GM19351 (cell line): ENCODE measurements around the gene RPA3.

Experiments
- ATAC-seq: cut with Tn5 transposase; IDR thresholded peaks from one replicate; pipeline ENCODE4 v1.9.1; 2021; ENCODE audit warnings: mild to moderate bottlenecking, moderate library complexity; ENCODE audit not compliant: unreplicated experiment

Gene RPA3

DNA sequence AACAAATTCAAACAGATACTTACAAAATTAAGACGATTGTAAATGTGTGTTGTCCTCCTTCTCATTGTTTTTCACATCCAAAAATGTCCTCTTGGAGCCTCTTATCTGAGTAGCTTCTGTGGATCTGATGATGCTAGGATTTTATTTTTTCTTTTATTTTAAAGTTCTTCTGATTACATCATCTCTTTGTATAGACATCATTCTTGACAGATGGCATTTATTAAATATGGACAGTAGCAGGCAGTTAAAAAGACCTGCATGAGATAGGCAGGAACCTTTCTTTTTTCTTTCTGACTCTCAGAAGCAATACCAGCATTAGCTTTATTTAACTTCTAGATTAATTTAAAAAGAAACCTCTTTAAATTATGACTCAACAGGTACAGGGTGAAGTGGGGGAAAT, at the start of gene RPA3:
Gene RPA3 (minus strand): TSS at position 116 of the 400 bp plus-strand sequence. CDS start 78,189 bp downstream, outside the sequence.
- no peak for ATAC-seq

DNA sequence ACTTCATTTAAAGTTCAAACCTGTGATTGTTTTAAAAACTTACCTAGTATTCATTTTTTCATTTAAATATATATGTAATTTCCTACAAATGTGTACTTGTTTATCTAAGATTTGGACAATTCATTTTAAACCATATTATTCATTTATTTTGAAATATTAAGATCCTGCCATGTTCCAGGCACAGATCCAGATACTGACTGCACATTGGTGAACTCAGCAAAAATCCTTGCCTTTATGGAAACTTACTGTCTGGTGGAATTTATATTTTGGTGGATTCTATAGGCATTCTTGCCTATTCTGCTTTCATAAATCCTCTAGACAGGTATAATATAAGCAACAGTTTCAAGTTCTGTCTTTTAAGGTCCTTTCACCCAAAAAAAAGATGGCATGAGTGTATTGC, 48.3 kb upstream of the RPA3 start:
- ATAC-seq = no peak

DNA sequence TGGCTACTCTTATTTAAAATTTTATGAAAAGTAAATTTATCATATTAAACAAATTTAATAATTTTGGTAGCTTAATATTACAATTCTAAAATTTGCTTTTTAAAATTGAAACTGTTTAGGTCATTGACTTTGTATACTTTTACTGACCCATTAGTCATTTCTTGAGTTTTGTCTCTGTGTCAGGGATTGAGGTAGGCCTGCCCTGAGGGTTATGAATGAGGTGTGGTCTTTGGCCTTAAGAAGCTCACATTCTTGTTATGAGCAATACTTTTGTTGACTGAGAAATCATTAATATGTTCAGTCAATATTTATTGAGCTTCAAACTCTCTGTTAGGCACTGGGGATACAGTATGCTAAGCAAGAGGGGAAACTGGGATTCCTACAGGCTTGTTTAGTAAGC, 47.0 kb upstream of the RPA3 start:
- ATAC-seq = peak; percentile 74

DNA sequence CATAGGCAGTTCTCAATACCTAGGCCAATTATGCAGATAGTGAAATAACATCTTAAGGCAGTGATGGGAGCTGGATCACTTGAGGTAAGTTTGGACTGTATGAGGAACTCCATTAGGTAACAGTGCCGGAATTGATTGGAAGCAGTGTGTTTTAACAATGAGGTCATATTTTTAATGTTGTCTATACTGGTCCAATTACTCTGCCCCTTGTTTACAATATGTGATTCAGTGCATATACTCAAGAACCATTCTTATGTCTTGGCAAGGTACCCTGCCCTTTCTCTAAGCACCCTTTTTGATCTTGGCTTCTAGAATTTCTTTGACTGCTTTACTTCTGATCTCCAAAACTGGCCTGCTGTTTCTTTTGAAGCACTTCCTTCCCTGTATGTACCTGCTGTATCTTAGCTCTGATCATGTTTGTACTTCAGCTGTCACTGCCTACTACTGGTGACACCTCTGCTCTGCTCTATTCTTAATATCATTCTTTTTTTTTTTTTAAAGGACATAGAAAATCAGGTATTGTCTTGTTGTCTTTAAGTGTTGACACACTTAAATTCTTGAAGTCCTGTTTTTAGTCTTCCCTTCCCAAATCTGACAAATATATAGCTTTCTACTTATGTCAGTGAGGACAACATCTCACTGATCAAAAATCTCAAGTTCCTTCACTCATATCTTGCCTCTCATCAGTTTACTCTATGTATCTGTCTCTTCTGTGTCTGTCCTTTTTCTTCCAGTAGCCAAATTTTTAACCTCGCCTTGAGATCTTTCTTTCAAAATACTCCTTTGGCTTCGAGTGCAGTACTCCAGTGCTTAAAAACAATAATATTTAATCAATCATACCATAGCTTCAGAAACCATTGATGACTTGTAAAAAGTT, 46.4 kb upstream of the RPA3 start:
- ATAC-seq = no peak

DNA sequence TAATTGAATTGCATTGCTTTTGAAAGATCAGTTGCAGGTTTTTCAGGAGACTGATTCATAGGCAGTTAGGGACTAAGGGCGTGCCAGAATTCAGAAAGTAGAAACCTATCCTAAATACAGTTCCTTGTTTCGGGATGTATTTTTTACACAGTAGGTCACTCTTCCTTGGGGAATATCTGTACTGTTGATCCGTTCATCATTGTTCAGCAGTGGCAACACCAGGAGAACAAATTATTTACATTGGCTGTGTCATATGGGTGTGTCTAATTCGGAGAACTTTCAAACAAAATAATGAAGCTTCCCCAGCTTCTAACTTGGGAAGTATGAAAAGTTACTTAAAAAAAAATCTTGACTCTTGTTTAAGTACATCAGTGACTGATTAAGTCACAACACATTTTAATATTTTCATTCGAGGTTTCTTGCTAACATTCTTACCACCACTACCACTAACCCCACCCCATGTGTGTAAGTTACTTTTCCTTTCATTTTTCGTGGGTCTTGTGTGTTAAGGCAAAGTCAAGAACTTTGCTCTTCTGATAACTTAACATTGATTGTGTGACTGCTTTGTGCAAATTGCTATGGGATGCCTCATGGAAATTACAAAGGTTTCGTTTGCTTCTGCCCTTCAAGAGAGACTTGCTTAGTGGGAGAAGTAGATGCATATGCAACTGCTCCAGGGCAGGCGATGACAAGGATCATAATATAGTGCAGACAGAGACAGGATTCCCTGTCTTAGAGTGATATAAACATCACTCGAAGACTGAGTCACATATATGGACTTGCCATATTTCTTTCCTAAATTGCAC, 43.8 kb upstream of the RPA3 start:
- ATAC-seq = peak; percentile 53

DNA sequence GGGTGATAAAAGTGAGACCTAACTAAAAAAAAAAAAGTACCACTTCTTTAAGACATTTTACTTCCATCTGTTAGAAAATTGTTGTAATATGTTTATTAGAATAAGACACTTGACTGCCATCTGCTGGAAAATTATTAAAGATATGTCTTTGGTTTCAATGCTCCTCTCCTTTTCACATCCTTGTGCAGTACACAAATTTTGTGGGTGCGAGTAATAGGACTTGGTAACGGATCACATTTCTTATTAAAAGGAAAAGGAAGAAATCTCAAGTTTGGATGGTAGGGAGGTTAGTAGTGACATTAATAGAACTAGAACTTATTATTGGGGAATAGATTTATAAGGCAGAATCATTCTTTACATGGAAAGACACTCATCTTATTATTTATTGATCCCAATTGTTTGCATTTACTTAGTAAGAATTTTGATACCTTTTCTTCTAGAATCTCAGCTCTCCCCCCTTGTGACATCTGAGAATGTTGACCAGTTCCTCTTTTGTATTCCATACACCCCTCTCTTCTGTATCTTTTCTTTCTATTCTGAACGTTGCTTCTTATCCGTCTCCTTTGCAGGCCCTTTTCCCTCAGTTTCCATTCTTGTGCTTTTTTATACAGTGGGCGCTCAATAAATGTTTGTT, 43.0 kb upstream of the RPA3 start:
- ATAC-seq = peak; percentile 42

DNA sequence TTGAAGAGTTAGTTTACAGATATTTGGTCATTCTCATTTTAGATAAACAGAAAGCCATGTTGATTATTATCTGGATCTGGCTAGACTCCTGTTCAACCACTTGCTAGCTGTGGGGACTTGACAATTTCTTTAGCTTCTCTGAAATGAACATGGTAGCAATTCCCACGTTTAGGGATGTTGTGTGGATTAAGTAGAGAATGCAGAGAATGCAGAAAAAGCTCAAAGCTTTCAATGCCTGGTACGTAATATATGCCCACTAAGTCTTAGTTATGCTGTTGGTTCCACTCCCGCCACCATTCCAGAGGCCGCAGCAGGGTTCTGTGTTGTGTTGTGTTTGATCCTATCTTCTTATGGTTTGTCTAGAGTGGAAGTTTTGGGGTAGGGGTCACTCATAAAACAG, 39.2 kb upstream of the RPA3 start:
- ATAC-seq = no peak

DNA sequence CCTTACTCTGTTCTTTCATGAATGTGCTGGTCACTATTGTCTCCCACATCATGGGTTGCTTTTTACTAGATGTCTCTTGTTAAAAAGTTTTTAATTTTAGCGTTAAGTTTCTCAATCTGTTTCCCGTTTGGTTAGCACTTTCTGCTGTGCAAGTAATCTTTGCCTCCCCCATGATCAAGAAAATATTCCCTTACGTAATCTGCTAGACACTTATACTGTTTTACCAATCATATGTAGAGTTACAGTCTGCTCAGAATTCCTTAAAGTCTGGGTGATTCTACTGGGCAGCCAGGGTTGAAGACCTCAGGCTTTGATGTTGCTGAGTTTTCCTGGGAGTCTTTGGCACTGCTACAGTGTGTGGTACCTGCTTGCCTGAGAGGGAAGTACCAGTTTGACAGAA, 38.2 kb upstream of the RPA3 start:
- ATAC-seq = no peak

DNA sequence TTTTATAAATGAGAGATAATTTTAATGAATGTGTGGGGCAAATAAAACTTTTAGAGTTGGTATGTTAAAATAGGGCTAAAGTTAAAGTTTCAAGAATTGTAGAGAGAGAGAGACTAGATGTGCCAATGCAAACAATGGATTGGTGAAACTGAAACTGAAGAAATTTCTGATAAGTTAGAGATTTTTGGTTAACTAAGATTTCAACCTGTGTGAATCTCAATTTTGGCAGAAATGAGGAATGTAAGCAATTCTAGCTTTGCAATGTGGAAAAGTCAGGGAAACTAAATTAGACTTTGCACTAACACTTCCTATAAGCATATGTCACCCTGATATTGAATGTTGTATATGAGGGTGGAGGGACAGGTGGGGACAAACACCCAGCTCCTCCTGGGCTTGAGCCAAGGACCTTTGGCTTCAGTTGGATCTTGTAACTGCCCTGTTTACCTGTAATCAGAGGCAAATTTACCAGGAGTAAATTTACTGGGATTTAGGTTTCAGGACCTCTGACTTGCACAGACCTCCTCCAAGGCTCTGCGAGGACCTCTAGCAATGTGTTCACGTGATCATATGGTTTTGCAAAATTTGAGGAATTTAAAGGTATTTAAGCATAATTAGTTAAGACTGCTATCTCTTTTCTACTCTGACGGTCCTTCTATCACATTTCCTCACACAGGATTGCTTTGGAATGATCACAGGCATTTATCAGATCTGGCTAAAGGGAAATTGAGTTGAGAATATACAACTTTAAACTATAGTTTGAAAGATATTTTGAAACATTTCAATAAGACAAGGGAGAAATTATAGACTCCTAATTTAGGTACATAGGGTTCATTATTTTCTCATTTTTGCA, 33.1 kb upstream of the RPA3 start:
- ATAC-seq = no peak

DNA sequence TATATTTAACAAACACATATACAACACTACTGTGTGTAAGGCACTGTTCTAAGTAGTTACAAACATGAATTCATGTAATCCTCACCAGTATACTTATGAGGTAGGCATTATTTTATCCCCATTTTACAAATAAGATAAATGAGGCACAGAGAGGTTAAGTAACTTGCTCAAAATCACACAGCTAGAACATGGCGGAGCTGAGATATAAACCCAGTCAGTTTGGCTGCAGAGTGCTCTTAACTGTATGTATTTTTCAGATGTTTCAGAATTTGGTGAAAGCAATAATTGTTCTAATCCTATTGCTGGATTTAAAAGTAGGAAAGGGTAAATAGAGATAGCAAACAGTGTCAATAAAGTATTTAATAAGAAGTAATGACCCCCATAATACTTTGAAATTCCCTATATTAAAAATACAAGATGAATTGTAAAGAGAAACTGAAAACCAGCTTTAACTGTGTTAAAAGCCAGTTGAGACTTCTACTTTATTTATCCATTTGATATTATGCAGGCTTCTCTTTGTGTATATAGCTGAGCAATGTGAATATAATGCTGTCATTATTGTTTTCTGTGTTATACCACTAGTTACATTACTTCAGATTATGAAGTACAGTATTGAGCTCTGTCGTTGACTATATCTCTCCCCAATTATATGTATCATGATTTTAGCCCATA, 32.3 kb upstream of the RPA3 start:
- ATAC-seq = no peak

DNA sequence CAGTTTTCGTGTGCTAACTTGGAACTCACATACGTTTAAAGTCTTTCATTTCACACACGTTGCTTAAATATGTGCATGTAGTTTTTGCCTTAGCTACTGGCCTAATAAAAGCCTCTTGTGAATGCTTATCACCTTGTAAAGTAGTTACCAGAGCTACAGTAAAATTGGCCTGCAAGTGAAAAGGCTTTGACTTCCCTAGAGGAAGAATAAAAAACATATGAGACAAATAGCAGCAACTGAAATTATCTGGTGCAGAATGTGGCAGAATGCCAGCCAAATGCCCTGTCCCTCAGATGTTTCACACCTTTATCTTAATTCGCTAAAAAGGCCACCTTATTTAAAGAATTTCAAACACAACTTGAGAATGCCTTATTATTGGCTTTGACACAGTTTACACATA, 28.1 kb upstream of the RPA3 start:
- ATAC-seq = no peak

DNA sequence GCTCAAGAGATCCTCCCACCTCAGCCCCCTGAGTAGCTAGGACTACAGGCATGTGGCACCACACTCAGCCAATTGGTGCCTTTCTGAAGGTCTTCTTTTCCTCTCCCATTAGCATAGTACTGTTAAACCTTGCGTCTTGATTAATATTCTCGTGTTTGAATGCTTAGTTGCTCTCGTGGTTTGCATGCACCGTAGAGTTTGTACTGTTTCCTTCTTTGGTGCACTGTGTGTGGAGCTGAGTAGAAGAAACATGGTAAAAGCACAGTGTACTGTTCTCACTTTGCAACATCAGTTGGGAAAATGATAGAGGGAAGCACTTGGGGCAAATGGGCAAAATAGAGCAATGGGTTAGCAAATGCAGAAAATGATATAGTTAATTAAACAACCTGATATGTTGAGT, 27.6 kb upstream of the RPA3 start:
- ATAC-seq = no peak

DNA sequence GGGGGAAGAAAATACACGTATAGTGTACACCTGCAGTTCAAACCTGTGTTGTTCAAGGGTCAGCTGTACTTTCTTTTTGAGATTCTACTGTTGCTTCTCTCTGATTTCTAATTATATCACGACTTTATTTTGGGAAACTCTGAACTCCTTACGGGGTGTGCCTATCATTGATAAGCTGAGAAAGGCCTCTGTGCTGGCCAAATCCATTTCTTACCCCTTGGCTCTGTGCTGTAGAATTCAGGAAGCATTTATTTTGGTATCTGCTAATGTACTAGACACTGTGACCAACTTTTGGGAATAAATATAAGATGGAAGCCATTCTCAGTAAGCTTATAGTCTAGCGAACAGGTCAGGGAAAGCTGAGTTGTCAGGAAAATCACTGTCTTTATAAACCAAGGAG, 26.9 kb upstream of the RPA3 start:
- no peak for ATAC-seq

DNA sequence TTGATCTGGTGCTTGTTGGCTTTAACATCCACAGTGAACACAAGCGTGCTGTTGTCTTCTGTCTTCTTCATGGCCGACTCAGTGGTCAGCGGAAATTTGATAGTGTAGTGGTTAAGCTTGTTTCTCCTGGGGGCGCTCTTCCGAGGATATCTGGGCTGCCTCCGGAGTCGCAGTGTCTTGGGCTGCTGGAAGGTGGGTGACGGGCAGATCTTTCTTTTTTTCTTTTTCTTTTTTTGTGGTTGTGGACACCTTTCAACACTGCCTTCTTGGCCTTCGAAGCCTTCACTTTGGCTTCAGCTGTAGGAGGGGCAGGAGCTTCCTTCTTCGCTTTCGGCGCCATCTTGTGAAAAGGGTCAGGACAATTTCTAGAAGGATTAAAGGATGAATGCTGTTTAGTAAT, 23.8 kb upstream of the RPA3 start:
- ATAC-seq = no peak

DNA sequence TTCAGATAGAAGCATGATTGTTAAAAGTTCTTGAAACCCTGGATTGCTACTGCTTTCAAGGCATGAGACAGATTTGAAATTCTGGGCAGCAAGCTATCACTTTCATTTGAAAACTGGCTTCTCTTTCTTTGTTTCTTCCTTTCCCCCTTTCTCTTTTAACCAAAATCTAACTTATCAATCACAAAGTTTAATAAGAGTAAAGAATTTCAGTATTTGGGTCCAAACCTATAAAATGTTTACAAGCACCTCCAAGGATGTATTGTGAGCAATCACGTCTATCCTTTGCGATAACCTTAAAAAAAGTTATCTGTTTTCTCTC, 21.6 kb upstream of the RPA3 start:
- ATAC-seq = no peak

DNA sequence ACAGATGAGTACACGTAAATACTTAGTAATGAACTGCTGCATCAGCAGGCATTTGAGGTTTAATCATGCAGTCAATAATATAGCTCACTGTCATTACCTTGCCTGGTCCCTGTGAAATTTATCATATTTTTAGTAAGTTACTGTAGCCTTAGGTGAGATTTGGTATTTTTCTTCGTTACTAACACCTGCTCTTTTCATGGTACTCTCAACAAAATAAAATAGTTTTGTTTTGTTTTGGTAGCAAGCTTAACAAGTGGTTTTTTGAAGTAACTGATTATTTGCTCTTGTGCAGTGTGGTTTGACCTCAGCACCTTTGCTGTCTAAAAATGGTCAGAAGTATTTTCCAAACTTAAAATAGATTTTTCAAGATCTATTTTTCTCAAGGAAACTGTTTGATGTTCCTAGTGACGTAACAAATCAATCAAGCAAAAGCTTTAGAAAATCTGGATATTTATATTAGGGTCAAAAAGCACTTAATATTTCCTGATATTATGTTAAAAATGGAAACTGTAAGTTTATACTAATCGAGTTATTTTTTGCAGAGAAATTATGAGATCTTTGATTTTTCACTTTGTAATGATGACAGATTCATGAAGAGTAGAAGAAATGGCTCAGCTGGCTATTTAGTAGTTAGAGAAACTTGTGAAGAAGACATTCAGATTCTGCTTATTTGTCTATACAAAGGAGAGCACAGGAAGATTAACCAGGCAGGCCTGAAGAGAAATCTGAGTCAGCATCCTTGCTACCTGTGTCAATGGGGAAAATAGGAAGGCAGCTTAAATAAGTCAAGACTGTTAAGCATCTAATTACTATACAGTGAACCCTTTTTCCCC, 21.0 kb upstream of the RPA3 start:
- ATAC-seq = no peak

DNA sequence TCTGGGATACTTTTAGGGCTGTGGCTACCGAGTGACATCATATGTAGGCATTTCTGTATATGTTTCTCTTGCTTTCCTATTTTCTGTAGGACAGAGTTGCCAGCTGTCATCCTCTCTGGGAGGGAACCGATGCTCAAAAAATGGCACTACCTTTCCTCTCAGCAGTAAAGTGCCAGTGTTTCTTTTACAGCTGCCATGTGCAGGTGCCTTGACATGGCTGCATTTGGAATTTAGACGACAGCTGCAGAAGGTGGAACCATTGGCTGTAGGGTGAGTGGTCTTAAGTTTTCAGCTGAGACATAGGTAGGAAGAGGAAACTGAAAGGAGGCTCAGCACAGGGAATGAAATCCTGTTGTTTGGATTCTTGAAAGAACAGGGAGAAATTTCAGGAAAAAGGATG, 20.2 kb upstream of the RPA3 start:
- no peak for ATAC-seq

DNA sequence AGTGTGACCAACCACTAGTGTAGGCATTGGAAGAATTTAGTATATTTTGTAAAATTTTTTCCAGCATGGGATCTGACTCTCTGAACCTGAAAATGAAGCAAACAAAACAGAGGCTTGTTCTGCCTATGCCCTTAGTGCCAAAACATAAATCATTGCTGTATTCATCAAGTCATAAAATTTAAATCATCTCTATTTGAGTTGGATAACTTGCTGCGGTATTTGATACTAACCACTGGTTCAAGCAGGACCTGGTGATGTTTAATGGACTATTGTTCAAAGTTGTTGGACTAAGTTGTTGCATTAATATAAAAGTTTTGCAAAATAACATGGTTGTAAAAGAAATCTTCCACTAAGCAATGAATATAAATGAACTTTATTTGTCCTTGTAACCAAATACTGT, 19.8 kb upstream of the RPA3 start:
- no peak for ATAC-seq

DNA sequence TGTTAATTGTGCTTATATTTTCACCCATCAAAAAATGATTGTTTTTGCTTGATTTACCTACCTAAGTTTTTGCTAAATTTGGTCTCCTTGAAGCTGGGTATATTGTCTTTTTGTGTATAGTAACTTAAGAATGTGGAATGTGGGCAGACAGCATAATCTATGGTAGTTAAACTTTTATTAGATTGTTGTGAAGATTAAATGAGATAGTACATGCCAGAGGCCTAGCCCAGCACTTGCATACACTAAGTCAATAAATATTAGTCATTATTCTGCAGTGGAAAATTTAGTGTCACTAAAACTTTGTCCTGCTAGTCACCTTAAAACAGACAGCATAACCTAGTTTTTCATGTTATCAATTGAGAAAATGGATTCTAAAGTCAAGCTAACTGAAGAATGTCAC, 19.3 kb upstream of the RPA3 start:
- no peak for ATAC-seq

DNA sequence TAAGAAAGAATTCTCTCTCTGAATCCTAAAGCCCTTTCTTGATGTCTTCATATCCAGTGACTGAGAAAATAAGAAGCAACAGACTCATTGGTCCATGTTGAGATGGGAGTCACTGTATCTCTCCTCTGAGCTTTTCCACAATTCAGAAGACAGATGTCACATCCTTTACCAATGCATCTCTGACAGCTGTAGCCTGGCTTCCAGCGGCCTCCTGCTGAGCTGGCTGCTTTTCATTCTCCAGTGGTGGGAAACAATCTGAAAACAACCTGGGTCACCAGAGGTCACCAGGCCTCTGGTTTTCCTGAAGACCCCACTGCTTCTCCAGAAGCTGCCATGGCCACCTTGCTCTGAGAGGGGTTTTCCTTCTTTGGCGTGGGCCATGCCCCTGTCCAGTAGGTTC, 18.3 kb upstream of the RPA3 start:
- ATAC-seq = no peak
